Testis (tissue), 2 donors: ENCODE results near the gene SLC39A3.

ENCODE experiments used
- POLR2A ChIP-seq: fragments of 450-650 bp; IDR thresholded peaks from one replicate; pipeline ENCODE4 v1.6.1; 2017; ENCODE audit warnings: antibody characterized with exemption, mild to moderate bottlenecking, moderate library complexity
- TF ChIP-seq, protein P1 (sequence below), 3 experiments: fragments of 450-650 bp in 2 of 3; fragments of 200-600 bp in 1 of 3; sonication (generic) in 1 of 3; IDR thresholded peaks; one replicate each; pipeline ENCODE4 v1.5.1; 2016 to 2019; ENCODE audit warnings: antibody characterized with exemption in 3 of 3, mild to moderate bottlenecking in 2 of 3, moderate library complexity in 1 of 3

DNA sequence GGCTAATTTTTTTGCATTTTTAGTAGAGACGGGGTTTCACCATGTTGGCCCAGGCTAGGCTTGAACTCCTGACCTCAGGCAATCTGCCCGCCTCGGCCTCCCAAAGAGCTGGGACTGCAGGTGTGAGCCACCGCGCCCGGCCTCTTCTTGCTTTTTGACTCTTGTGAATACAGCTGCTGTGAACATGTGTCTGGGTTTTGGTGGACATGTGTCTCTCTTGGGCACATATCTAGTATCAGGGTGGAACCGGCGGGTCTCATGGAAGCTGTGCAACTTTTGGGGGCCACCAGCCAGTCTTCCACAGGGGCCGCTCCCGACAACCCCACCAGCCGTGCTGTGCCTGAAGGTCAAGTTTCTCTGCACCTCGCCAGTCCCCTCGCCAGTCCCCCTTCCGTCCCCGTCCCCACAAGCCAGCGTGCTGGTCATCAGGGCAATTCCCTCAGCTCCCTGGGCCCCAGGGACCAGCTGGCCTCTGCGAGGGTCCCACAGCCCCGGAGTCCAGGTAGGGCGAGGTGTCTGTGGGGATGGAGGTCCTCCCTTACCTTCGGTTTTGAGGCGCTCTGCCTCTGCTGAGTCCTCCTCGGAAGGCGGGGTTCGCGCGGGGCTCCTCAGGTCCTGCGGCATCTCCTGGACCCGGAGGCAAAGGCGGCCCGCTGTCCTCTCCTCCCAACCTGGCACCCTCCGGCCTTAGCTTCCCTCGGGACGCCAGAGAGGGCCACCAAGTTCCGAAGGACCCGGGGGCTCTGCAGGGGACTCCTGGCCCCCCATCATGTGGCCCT, 27.0 kb upstream of the SLC39A3 start:
- TF ChIP-seq, protein P1, sequence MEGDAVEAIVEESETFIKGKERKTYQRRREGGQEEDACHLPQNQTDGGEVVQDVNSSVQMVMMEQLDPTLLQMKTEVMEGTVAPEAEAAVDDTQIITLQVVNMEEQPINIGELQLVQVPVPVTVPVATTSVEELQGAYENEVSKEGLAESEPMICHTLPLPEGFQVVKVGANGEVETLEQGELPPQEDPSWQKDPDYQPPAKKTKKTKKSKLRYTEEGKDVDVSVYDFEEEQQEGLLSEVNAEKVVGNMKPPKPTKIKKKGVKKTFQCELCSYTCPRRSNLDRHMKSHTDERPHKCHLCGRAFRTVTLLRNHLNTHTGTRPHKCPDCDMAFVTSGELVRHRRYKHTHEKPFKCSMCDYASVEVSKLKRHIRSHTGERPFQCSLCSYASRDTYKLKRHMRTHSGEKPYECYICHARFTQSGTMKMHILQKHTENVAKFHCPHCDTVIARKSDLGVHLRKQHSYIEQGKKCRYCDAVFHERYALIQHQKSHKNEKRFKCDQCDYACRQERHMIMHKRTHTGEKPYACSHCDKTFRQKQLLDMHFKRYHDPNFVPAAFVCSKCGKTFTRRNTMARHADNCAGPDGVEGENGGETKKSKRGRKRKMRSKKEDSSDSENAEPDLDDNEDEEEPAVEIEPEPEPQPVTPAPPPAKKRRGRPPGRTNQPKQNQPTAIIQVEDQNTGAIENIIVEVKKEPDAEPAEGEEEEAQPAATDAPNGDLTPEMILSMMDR (IDR thresholded peaks at IDR 0.05), result no peak
- no peak for TF ChIP-seq POLR2A
